Measurements from ENCODE around the gene VN1R5. TPM values are rescaled to one million over a fixed set of nuclear protein-coding genes. Genes with fewer than 3 reads are reported as not detected.

Gene VN1R5
- total RNA-seq, 1 donor from 2014 or later: not detected

DNA sequence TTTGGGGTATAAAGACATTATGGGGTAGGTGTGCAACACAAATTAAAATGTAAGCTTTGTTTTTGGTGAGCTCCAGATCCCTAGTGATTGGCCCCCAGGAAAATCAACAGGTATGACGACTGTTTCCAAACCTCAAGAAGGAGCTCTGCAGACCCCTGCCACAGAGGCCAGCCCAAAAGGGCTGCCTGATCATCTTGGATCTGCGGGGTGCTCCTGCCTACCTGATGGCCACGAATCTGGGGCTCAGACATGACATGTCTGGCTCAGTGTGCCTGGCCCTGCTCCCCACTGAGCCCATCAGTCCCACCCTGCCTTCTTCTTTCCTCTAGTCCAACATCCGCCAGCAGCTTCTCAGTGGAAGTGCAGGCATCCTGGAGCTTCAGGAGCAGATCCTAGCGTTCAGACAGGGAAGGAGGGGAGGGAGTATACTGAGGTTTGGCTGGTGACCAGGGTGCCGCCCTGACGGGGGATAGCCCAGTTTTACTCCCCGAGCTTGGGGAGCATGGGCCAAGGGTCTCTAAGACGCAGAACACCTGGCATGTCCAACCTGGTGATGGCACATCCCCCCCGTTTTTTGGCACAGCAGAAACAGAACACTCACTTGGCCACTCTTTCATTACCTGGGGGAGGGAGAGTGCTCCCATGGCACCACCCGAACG, 44.0 kb downstream of the VN1R5 start:
- ATAC-seq (no peak), DNase-seq (ENCODE audit: low spot score) (no peak)

DNA sequence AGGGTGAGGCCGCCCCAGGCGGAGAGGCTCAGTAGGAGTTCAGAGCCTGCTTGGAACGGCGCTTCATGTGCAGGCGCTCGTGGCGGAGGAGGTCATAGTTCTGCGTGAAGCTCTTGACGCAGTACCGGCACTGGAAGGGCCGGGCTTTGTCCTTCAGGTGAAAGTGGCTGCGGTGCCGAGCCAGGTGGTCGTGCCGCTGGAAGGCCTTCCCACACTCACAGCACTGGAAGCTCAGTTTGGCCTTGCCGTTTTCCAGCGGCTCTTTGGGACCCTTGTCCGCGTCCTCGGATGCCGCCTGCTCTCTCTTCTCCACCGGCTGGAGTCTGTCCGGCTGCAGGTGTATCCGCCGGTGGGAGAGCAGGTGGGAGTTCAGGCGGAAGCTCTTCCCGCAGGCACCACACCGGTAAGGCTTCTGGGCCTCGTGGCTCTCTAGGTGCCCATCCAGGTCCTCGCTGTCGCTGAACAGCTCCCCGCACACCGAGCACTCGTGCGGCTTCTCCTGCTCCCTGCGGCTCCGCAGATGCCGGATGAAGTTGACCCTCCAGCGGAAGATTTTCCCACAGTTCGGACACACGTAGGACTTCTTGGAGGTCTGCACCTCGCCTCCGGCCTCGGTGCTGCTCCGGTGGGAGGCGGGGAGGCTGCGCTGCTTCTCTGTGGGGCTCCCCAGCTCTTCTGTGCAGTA, 44.8 kb downstream of the VN1R5 start:
- no peak for DNase-seq (ENCODE audit: low spot score)

DNA sequence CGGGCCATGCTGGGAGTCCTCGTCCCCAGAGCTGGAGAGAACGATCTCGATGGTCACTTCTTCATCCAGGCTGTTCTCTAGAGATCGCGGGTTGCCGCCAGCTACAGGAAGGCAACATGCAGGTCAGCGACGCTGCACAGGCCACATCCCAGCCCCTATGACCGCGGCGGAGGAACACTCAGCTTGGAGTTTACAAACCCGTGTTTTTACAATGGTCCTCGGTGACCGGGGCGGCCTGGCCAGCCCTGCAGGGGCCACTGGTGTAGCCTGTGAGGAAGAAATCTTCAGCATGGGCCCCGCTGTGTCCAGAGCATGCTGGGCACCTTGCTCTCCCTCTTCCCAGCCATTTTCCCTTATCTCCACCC, 45.3 kb downstream of the VN1R5 start:
- ATAC-seq (no peak), DNase-seq (ENCODE audit: low spot score) (no peak)

More for the DNA sequence above, 44.8 kb downstream of the VN1R5 start:
- no peak for ATAC-seq

DNA sequence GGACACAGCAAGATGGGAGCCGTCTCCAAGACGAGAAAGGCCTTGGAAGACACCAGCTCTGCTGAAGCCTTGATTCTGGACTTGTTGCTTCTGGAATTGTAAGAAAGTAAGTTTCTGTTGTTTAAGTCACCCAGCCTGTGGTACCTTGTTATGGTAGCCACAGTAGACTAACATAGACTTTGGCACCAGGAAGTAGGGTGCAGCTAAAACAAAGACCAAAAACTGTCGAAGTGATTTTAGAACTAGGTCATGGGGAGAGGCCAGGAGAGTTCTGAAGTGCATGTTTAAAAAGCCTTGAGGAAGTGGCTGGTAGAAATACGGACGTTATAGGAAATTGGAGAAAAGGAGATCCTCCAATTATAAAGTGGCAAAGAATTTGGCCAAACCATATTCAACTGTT, 47.3 kb downstream of the VN1R5 start:
- DNase-seq (ENCODE audit: low spot score) (no peak), ATAC-seq (no peak)

DNA sequence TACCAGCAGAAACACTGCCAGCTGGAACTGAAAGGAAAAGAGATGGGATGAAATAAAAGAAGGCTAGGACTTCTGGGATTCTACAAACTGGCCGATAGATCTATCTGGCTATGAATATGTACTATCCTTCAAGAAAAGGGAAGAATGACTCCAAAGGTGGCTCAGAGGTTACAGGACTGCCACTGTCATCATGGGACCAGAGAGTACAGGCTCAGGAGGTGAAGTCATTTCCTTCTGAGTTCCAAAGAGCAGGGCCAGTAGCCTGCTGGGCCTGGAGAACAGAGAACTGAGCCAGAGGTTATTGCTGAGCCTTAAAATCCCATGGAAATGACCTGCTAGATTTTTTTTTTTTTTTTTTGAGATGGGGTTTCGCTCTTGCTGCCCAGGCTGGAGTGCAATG, 48.2 kb downstream of the VN1R5 start:
- no peak for DNase-seq (ENCODE audit: low spot score)

More for the DNA sequence above, 48.2 kb downstream of the VN1R5 start:
- peak; percentile 14 for ATAC-seq

Other genes with a start within 250 kb of the VN1R5 start
- gene ZNF695, start 248.0 kb upstream of the VN1R5 start, total RNA-seq: not detected
- 1.0 TPM for gene ZNF670, start 177.3 kb upstream of the VN1R5 start, total RNA-seq
- gene ZNF669, start 151.7 kb upstream of the VN1R5 start, total RNA-seq: 1.7 TPM
- gene ZNF124, start 84.1 kb upstream of the VN1R5 start, total RNA-seq: 5.3 TPM
- gene ZNF496, start 75.8 kb downstream of the VN1R5 start, total RNA-seq: 4.4 TPM
- 0.33 TPM for gene NLRP3, start 160.1 kb downstream of the VN1R5 start, total RNA-seq
- not detected for gene OR2B11, start 202.0 kb downstream of the VN1R5 start, total RNA-seq

Data from left lobe of liver (tissue), 2 donors.